A549 (cell line): ENCODE data around the gene MINDY4.

Experiments used
- EP300 ChIP-seq, 2 experiments: fragments of >200 bp; sonication (Bioruptor Twin); formaldehyde crosslinking; IDR thresholded peaks; 2 replicates in 1 of 2; 3 replicates in 1 of 2; pipeline ENCODE4 v1.6.1; 2016 to 2017
- FOSL2 ChIP-seq, 2 experiments: fragments of 450-650 bp in 1 of 2; fragments of >200 bp in 1 of 2; sonication (Bioruptor Twin) in 1 of 2; formaldehyde crosslinking; IDR thresholded peaks; 2 replicates each; pipeline versions ENCODE4 v1.5.0 to v1.6.1; 2016 to 2020; ENCODE audit warnings: mild to moderate bottlenecking in 1 of 2, moderate library complexity in 1 of 2
- HDAC2 ChIP-seq: fragments of 200-600 bp; sonication (generic); IDR thresholded peaks from 2 replicates; pipeline ENCODE4 v1.6.1; 2016
- HES2 ChIP-seq: fragments of >200 bp; sonication (Bioruptor Twin); formaldehyde crosslinking; IDR thresholded peaks from 2 replicates; pipeline ENCODE4 v1.6.1; 2016
- MYC ChIP-seq: IDR thresholded peaks from 2 replicates; pipeline ENCODE4 v1.6.1; 2012; ENCODE audit warnings: mild to moderate bottlenecking, inconsistent platforms, low read length, improper control_type of control experiment, borderline replicate concordance
- POLR2A ChIP-seq: IDR thresholded peaks from 2 replicates; pipeline ENCODE4 v1.6.1; 2012; ENCODE audit warnings: mild to moderate bottlenecking, low read length
- RFX5 ChIP-seq: fragments of 450-650 bp; IDR thresholded peaks from 2 replicates; pipeline ENCODE4 v1.7.1; 2014; ENCODE audit warnings: antibody characterized with exemption, mild to moderate bottlenecking, moderate library complexity
- RNF2 ChIP-seq: fragments of 200-600 bp; sonication (generic); IDR thresholded peaks from 2 replicates; pipeline ENCODE4 v1.6.1; 2016; ENCODE audit warnings: low read depth, mild to moderate bottlenecking, antibody characterized with exemption, moderate library complexity, borderline replicate concordance
- USF2 ChIP-seq: fragments of 450-650 bp; IDR thresholded peaks from 2 replicates; pipeline ENCODE4 v1.6.1; 2014; ENCODE audit warnings: antibody characterized with exemption
- ZNF302 ChIP-seq: fragments of 250-450 bp; sonication (Bioruptor Pico); IDR thresholded peaks from 2 replicates; pipeline ENCODE4 v1.9.0; 2021; ENCODE audit warnings: inconsistent platforms, mild to moderate bottlenecking, moderate library complexity
- TF ChIP-seq, protein P1 (sequence below): fragments of >200 bp; sonication (Bioruptor Twin); formaldehyde crosslinking; IDR thresholded peaks from 3 replicates; pipeline ENCODE4 v1.5.1; 2016

DNA sequence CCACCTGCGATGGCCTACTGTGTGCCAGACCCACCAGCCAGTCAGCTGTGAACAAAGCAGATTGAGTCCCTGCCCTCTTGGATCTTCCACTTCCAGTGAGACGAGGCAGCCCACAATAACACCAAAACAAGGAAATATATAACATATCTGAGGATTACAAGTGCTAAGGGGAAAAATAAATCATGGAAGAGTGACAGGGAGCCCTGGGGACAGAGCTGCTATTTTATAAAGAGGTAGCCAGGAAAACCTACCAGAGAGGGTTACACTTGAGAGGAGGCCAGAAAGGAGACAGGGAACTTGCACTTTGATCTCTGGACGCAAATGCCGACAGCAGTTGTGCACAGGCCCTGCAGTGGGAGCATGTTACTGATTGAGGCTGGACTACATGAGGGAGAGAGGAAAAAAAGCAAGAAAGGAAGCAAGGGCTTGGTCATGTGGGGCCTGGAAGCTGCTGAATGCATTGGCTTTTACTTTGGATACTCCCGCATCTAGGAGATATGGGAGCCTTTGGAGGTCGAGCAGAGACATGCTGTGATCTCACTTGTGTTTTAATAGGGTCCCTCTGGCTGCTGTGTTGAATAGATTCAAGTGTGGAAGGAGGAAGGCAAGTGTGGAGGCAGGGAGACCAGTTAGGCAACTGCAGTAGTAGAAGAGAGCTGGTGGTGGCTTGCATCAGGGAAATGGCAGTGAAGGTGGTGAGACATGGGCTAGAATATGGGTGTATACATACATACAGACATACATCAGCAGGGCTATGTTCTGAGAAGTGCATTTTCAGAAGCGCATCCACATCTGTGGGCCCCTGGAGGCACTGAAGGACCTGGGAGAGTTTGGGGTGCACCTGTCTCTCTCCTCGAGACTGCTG is 26.2 kb downstream of the MINDY4 start:
- TF ChIP-seq HDAC2 (no peak), EP300 (IDR thresholded peaks at IDR 0.05) (no peak), POLR2A (no peak), FOSL2 (IDR thresholded peaks at IDR 0.05) (no peak), FOSL2 (CRISPR knock-in tag; IDR thresholded peaks at IDR 0.05) (no peak), ZNF302 (CRISPR knock-in tag) (no peak), MYC (no peak), RNF2 (no peak), HES2 (no peak), RFX5 (no peak), USF2 (no peak)
- TF ChIP-seq, protein P1, sequence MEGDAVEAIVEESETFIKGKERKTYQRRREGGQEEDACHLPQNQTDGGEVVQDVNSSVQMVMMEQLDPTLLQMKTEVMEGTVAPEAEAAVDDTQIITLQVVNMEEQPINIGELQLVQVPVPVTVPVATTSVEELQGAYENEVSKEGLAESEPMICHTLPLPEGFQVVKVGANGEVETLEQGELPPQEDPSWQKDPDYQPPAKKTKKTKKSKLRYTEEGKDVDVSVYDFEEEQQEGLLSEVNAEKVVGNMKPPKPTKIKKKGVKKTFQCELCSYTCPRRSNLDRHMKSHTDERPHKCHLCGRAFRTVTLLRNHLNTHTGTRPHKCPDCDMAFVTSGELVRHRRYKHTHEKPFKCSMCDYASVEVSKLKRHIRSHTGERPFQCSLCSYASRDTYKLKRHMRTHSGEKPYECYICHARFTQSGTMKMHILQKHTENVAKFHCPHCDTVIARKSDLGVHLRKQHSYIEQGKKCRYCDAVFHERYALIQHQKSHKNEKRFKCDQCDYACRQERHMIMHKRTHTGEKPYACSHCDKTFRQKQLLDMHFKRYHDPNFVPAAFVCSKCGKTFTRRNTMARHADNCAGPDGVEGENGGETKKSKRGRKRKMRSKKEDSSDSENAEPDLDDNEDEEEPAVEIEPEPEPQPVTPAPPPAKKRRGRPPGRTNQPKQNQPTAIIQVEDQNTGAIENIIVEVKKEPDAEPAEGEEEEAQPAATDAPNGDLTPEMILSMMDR, result no peak
